ENCODE measurements around the gene CHMP4B.

DNA sequence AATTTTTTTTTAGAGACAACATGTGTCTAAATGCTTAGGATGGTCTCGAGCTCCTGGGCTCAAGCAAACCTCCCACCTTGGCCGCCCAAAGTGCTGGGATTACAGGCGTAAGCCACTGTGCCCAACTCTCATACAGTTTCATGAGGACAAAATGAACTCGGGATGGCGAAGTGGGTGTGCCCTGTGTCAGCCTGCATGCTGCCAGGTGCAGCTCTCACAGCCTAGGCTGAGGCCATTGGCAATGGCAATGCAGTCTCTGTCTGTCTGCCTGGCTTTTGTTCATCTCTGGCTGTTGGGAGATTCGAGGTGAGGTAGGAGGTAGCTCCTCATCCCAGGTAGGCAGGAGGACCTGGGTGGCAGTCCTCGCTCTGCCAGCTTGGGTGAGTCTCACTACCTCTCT is 88.0 kb downstream of the CHMP4B start:
- TF ChIP-seq, protein P1, sequence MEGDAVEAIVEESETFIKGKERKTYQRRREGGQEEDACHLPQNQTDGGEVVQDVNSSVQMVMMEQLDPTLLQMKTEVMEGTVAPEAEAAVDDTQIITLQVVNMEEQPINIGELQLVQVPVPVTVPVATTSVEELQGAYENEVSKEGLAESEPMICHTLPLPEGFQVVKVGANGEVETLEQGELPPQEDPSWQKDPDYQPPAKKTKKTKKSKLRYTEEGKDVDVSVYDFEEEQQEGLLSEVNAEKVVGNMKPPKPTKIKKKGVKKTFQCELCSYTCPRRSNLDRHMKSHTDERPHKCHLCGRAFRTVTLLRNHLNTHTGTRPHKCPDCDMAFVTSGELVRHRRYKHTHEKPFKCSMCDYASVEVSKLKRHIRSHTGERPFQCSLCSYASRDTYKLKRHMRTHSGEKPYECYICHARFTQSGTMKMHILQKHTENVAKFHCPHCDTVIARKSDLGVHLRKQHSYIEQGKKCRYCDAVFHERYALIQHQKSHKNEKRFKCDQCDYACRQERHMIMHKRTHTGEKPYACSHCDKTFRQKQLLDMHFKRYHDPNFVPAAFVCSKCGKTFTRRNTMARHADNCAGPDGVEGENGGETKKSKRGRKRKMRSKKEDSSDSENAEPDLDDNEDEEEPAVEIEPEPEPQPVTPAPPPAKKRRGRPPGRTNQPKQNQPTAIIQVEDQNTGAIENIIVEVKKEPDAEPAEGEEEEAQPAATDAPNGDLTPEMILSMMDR (conservative IDR thresholded peaks at IDR 0.05): no peak
- no peak for TF ChIP-seq ZFX (IDR thresholded peaks at IDR 0.05)
